HepG2 (cell line): ENCODE measurements around the gene CAND2. TPM values are rescaled to one million over a fixed set of nuclear protein-coding genes. Genes with fewer than 3 reads are reported as not detected.

Experiments
- ATAC-seq: fragments of 200-7000 bp; cut with Tn5 transposase; 3 replicates; pipeline ENCODE4 v1.9.1; 2020; ENCODE audit warnings: mild to moderate bottlenecking, moderate library complexity
- BruUV-seq: library from RNA; stranded (reverse); fragments of 400-500 nt; replicated peaks from 2 replicates; lab custom pipeline; 2021; lab: Mats Ljungman, UMichigan
- CTCF ChIA-PET: fragments of 300-600 bp; formaldehyde crosslinking; extraction: SDS; loops from one replicate; lab custom pipeline; 2021; ENCODE audit warnings: low total read pairs, inconsistent platforms, low intra/inter-chr PET ratio; lab: Yijun Ruan, JAX
- POLR2A ChIA-PET: fragments of 350-600 bp; sonication (Branson Sonifier 250); formaldehyde crosslinking; loops from one replicate; lab custom pipeline; 2020; ENCODE audit warnings: antibody characterized with exemption, inconsistent platforms; lab: Yijun Ruan, JAX
- DNase-seq: peaks from one replicate; pipeline ENCODE4 v3.0.0-alpha.2; 2015; ENCODE audit warnings: low spot score
- FAIRE-seq: peaks from 3 replicates; lab custom pipeline; 2011; peaks lifted over from hg19 to GRCh38; lab: Jason Lieb, UNC
- H2AFZ ChIP-seq: one replicate; pipeline ENCODE4 v1.6.1; 2011; ENCODE audit warnings: low read length, inconsistent platforms
- H3K27ac ChIP-seq: fragments of 300-600 bp; 3 replicates; pipeline ENCODE4 v1.8.0; 2011; ENCODE audit warnings: mixed run types, mild to moderate bottlenecking, mixed read lengths, low read length, inconsistent platforms; ENCODE audit not compliant: insufficient read depth; ENCODE audit errors: extremely low read length
- H3K27me3 ChIP-seq, 2 experiments: fragments of 200-600 bp in 1 of 2; 2 replicates in 1 of 2; 3 replicates in 1 of 2; pipeline versions ENCODE4 v1.6.0 to v1.8.0; 2011; ENCODE audit warnings: low read length in 2 of 2, mild to moderate bottlenecking in 2 of 2, moderate library complexity in 2 of 2, inconsistent platforms in 1 of 2; ENCODE audit not compliant: insufficient read depth in 2 of 2, control insufficient read depth in 1 of 2
- H3K36me3 ChIP-seq, 2 experiments: fragments of 200-600 bp in 1 of 2; replicated peaks in 1 of 2; 2 replicates in 1 of 2; 3 replicates in 1 of 2; pipeline versions ENCODE4 v1.5.1 to v1.8.0; 2011; ENCODE audit warnings: low read length in 2 of 2, inconsistent platforms in 1 of 2; ENCODE audit not compliant: insufficient read depth in 2 of 2, control insufficient read depth in 1 of 2
- H3K4me1 ChIP-seq: 2 replicates; pipeline ENCODE4 v1.5.1; 2012; ENCODE audit warnings: low read length, inconsistent platforms; ENCODE audit not compliant: insufficient read depth
- H3K4me2 ChIP-seq: 2 replicates; pipeline ENCODE4 v1.6.0; 2011; ENCODE audit warnings: low read depth, low read length, inconsistent platforms
- H3K4me3 ChIP-seq, 3 experiments: fragments of 200-600 bp in 1 of 3; sonication (generic), shearing (Covaris generic) in 1 of 3; replicated peaks in 1 of 3; 2 replicates each; pipeline ENCODE4 v1.5.1; 2011 to 2016; ENCODE audit warnings: low read length in 3 of 3, inconsistent platforms in 2 of 3, low read depth in 2 of 3, mild to moderate bottlenecking in 2 of 3, control low read depth in 1 of 3, mixed read lengths in 1 of 3; ENCODE audit not compliant: insufficient read depth in 1 of 3
- H3K79me2 ChIP-seq: one replicate; pipeline ENCODE4 v1.6.1; 2011; ENCODE audit warnings: low read length, inconsistent platforms; ENCODE audit not compliant: insufficient read depth
- H3K9ac ChIP-seq: 2 replicates; pipeline ENCODE4 v1.6.0; 2011; ENCODE audit warnings: mild to moderate bottlenecking, low read depth, low read length, inconsistent platforms; ENCODE audit not compliant: insufficient read depth
- H3K9me3 ChIP-seq: 2 replicates; pipeline ENCODE4 v1.5.1; 2012; ENCODE audit warnings: mild to moderate bottlenecking, low read length
- H4K20me1 ChIP-seq: 2 replicates; pipeline ENCODE4 v1.6.0; 2011; ENCODE audit warnings: inconsistent platforms, mild to moderate bottlenecking, low read length, moderate library complexity; ENCODE audit not compliant: insufficient read depth
- AGO2 ChIP-seq: fragments of 200-400 bp; formaldehyde crosslinking; optimal IDR thresholded peaks from 2 replicates; pipeline ENCODE3; 2017; ENCODE audit warnings: mild to moderate bottlenecking, low read depth, low read length, moderate library complexity
- JUN ChIP-seq: sonication (generic); formaldehyde crosslinking; IDR thresholded peaks from 2 replicates; pipeline ENCODE4 v1.4.0; 2020; ENCODE audit warnings: mild to moderate bottlenecking, missing genetic modification reagents
- KLF15 ChIP-seq: sonication (generic); formaldehyde crosslinking; IDR thresholded peaks from 2 replicates; pipeline ENCODE4 v1.8.1; 2023; ENCODE audit warnings: borderline replicate concordance, mild to moderate bottlenecking, inconsistent platforms, missing genetic modification reagents, mixed read lengths
- POLR2A ChIP-seq, 2 experiments: IDR thresholded peaks; 2 replicates each; pipeline ENCODE4 v1.6.1; 2011; ENCODE audit warnings: low read depth in 2 of 2, low read length in 2 of 2, mild to moderate bottlenecking in 1 of 2, moderate library complexity in 1 of 2; ENCODE audit not compliant: insufficient read depth in 1 of 2
- POLR2AphosphoS2 ChIP-seq: IDR thresholded peaks from 2 replicates; pipeline ENCODE4 v1.6.1; 2011; ENCODE audit warnings: low read depth, low read length, improper control_type of control experiment
- POLR2G ChIP-seq: fragments of 200-400 bp; formaldehyde crosslinking; IDR thresholded peaks from 2 replicates; pipeline ENCODE4 v1.6.1; 2018; ENCODE audit warnings: mild to moderate bottlenecking, low read depth, low read length, moderate library complexity
- RBM22 ChIP-seq: fragments of 200-400 bp; formaldehyde crosslinking; optimal IDR thresholded peaks from 2 replicates; pipeline ENCODE3; 2017; ENCODE audit warnings: mild to moderate bottlenecking, low read length, moderate library complexity
- ZC3H13 ChIP-seq: sonication (generic); formaldehyde crosslinking; IDR thresholded peaks from 2 replicates; pipeline ENCODE4 v1.8.1; 2023; ENCODE audit warnings: mild to moderate bottlenecking, missing genetic modification reagents, moderate library complexity
- ZNF75D ChIP-seq: sonication (generic); formaldehyde crosslinking; IDR thresholded peaks from 2 replicates; pipeline ENCODE4 v1.8.1; 2023; ENCODE audit warnings: missing genetic modification reagents, mild to moderate bottlenecking, borderline replicate concordance
- WGBS: methylation state at CpG from one replicate; pipeline ENCODE4 v1.1.6; 2017; ENCODE audit warnings: low lambda C conversion rate; 5-methylcytosine and 5-hydroxymethylcytosine counted together
- in situ Hi-C: cut with HindIII; loops from 2 replicates; pipeline ENCODE4 v1.10.0; 2017; ENCODE audit warnings: low pct_unique_long_range_greater_than_20kb; ENCODE audit not compliant: extremely low pct_ligation_motif_present
- intact Hi-C: fragments of 100-400 bp; cut with micrococcal nuclease; formaldehyde crosslinking; loops from one replicate; pipeline ENCODE4 v1.10.0; 2022; ENCODE audit not compliant: unreplicated experiment
- polyA plus RNA-seq, 8 experiments: library from polyadenylated mRNA; depleted of rRNA in 3 of 8; stranded (reverse) in 7 of 8; unstranded in 1 of 8; fragments of >200 nt; fragmentation: Illumina TruSeq in 4 of 8; extraction: Trizol in 4 of 8; gene quantifications; 2 replicates each; pipeline versions ENCODE4 v1.2.1 to v1.2.3, GENCODE V29; 2011 to 2016; ENCODE audit warnings: low read depth in 4 of 8, missing spikeins in 1 of 8, mixed read lengths in 1 of 8; ENCODE audit not compliant: insufficient read depth in 1 of 8
- total RNA-seq, 5 experiments: library from RNA; depleted of rRNA; stranded (reverse); fragments of >200 nt; fragmentation: Illumina TruSeq; extraction: Trizol; gene quantifications; 2 replicates each; pipeline ENCODE4 v1.2.3, GENCODE V29; 2016; ENCODE audit warnings: low read depth in 1 of 5
- TF ChIP-seq, protein P1 (sequence below): IDR thresholded peaks from 2 replicates; pipeline ENCODE4 v1.6.1; 2012; ENCODE audit warnings: low read length, improper control_type of control experiment
- TF ChIP-seq, protein P2 (sequence below): sonication (generic); formaldehyde crosslinking; IDR thresholded peaks from 2 replicates; pipeline ENCODE4 v1.5.0; 2020; ENCODE audit warnings: missing genetic modification reagents
- TF ChIP-seq, protein P3 (sequence below): IDR thresholded peaks from 2 replicates; pipeline ENCODE4 v1.6.1; 2018; ENCODE audit warnings: missing genetic modification reagents

Gene CAND2
- total and polyA plus RNA-seq, 2 of the 13 experiments (the other 11 are each of a cell fraction or from before 2014, with no cell fraction given) = 0.01 TPM; not detected in 1

DNA sequence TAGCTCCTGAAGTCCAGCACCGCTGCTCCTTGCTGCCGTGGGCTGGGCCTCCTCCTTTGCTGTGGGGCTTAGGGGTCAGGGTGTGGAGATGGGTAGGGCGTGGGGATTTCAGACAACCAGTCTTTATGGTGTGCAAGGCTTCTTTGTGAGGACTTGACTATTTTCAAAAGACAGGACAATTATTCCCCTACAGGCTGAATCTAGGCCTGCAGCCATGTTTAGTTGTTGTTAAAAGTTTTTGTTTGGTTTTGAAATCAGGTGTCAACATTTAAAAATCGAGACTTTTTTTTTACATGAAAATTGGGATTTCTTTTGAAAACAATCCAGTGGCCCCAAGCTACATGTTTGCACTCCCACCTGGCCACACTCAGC lies 34.3 kb downstream of the CAND2 start:
- Histone ChIP-seq H4K20me1 (no peaks in the 10 kb centered on the region; the same call in none of the 2 replicates), H3K4me1 (peaks cover 7% of the 10 kb centered on the region; the same call in 1 of the 2 replicates), H3K27ac (no peak overlapping the region), H3K9ac (no peak overlapping the region), H3K27me3 (no peaks in the 10 kb centered on the region; a peak in 1 of 5 replicates), H3K9me3 (no peaks in the 10 kb centered on the region), H3K36me3 (peaks cover 16 to 42% of the 10 kb centered on the region in 2 experiments), H2AFZ (no peak overlapping the region), H3K4me3 (no peak overlapping the region), H3K4me2 (no peak overlapping the region), H3K79me2 (no peaks in the 10 kb centered on the region)
- CTCF ChIA-PET = no interaction called here
- in situ Hi-C loops (no loop called here), intact Hi-C loops (no loop called here)
- POLR2A ChIA-PET = interaction anchor here (1.9 kb wide), 1 partner anchor 11 kb away, joined by 6 read pairs; the partner anchor contains the start of gene RPL32
- DNase-seq = no peak
- WGBS = 83% methylated on average over 4 of the region's 4 CpGs
- TF ChIP-seq POLR2A (IDR thresholded peaks at IDR 0.05; ENCODE audit: insufficient read depth in 1 of 2, low read depth in 2 of 2, low read length in 2 of 2) = peak in 1 of 2 experiments; percentile 25; a peak in 1 of 4 replicates
- TF ChIP-seq, protein P1, sequence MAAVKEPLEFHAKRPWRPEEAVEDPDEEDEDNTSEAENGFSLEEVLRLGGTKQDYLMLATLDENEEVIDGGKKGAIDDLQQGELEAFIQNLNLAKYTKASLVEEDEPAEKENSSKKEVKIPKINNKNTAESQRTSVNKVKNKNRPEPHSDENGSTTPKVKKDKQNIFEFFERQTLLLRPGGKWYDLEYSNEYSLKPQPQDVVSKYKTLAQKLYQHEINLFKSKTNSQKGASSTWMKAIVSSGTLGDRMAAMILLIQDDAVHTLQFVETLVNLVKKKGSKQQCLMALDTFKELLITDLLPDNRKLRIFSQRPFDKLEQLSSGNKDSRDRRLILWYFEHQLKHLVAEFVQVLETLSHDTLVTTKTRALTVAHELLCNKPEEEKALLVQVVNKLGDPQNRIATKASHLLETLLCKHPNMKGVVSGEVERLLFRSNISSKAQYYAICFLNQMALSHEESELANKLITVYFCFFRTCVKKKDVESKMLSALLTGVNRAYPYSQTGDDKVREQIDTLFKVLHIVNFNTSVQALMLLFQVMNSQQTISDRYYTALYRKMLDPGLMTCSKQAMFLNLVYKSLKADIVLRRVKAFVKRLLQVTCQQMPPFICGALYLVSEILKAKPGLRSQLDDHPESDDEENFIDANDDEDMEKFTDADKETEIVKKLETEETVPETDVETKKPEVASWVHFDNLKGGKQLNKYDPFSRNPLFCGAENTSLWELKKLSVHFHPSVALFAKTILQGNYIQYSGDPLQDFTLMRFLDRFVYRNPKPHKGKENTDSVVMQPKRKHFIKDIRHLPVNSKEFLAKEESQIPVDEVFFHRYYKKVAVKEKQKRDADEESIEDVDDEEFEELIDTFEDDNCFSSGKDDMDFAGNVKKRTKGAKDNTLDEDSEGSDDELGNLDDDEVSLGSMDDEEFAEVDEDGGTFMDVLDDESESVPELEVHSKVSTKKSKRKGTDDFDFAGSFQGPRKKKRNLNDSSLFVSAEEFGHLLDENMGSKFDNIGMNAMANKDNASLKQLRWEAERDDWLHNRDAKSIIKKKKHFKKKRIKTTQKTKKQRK = no peak
- ATAC-seq = peak; percentile 11
- no TSS peak for BruUV-seq
- no peak for FAIRE-seq

DNA sequence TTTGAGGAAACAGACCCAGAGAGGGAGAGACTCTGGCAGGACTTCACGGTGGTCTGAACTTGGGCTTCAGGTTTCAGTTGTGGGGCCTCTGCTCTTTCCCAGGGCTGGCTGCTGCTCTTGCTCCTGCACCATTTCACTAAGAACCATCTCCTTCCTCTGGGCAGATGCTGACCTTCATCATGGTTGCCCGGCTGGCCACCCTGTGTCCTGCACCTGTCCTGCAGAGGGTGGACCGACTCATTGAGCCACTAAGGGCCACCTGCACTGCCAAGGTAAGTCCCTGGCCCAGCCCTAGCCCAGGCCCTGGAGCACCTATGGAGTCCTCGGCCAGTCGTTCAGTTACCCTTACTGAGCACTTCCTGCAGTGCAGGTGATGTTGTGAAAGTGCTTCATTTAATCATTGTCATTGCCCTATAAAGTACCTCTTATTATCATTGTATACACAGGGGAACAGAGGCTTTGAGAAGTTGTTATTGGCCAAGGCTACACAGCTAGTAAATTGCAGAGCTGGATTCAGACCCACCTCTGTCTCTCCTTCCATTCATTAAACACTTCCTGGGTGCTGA lies 34.9 kb downstream of the CAND2 start:
- H3K27ac ChIP-seq = no peak overlapping the region
- DNase-seq (no peak), ATAC-seq (peak; percentile 37), FAIRE-seq (no peak)
- 0 out of 2 replicates have a peak, but pooled peaks have one; percentile 48 for TF ChIP-seq POLR2G
- TF ChIP-seq JUN (CRISPR knock-in tag) = no peak
- TF ChIP-seq, protein P2, sequence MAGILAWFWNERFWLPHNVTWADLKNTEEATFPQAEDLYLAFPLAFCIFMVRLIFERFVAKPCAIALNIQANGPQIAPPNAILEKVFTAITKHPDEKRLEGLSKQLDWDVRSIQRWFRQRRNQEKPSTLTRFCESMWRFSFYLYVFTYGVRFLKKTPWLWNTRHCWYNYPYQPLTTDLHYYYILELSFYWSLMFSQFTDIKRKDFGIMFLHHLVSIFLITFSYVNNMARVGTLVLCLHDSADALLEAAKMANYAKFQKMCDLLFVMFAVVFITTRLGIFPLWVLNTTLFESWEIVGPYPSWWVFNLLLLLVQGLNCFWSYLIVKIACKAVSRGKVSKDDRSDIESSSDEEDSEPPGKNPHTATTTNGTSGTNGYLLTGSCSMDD (CRISPR knock-in tag) = no peak
- no peak for TF ChIP-seq KLF15 (CRISPR knock-in tag)
- TF ChIP-seq AGO2 = peak; percentile 28
- peak; percentile 76 for TF ChIP-seq RBM22
- no peak for TF ChIP-seq ZNF75D
- TF ChIP-seq, protein P3, sequence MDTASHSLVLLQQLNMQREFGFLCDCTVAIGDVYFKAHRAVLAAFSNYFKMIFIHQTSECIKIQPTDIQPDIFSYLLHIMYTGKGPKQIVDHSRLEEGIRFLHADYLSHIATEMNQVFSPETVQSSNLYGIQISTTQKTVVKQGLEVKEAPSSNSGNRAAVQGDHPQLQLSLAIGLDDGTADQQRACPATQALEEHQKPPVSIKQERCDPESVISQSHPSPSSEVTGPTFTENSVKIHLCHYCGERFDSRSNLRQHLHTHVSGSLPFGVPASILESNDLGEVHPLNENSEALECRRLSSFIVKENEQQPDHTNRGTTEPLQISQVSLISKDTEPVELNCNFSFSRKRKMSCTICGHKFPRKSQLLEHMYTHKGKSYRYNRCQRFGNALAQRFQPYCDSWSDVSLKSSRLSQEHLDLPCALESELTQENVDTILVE (CRISPR knock-in tag) = no peak
- no peak for TF ChIP-seq ZC3H13 (CRISPR knock-in tag)
- peak in 1 of 2 experiments; percentile 44; a peak in 2 of 4 replicates for TF ChIP-seq POLR2A (IDR thresholded peaks at IDR 0.05; ENCODE audit: insufficient read depth in 1 of 2, low read depth in 2 of 2, low read length in 2 of 2)
- 0 out of 2 replicates have a peak, but pooled peaks have one; percentile 40 for TF ChIP-seq POLR2AphosphoS2
- 100% methylated on average over 4 of the region's 5 CpGs for WGBS
- H3K9ac ChIP-seq = no peak overlapping the region
- in situ Hi-C loops = no loop called here
- intact Hi-C loops = no loop called here
- peaks cover 2% of the 10 kb centered on the region for H4K20me1 ChIP-seq
- no peaks in the 10 kb centered on the region; a peak in 1 of 5 replicates for H3K27me3 ChIP-seq
- H3K9me3 ChIP-seq = no peaks in the 10 kb centered on the region
- ChIA-PET POLR2A (interaction anchor here (0.9 to 3.2 kb wide), 3 partner anchors 8 to 15 kb away, joined by 3 to 17 read pairs (median 10); partner anchors contain the start of gene RPL32), CTCF (no interaction called here)
- H3K79me2 ChIP-seq = no peaks in the 10 kb centered on the region
- H3K4me2 ChIP-seq = no peak overlapping the region
- no TSS peak for BruUV-seq
- H3K36me3 ChIP-seq = peaks cover 19 to 48% of the 10 kb centered on the region in 2 experiments
- peaks cover 1% of the 10 kb centered on the region; the same call in 1 of the 2 replicates for H3K4me1 ChIP-seq
- no peak overlapping the region for H3K4me3 ChIP-seq
- no peak overlapping the region for H2AFZ ChIP-seq
